Type B pancreatic cell (in vitro differentiated cells): ENCODE results near the gene CDK5RAP3. TPM values are rescaled to one million over a fixed set of nuclear protein-coding genes. Genes with fewer than 3 reads are reported as not detected.
"Not testable (repeated sequence)": the region's sequence is repeated elsewhere in the genome, so short reads cannot be mapped to it uniquely, and the experiment has no call there.

Source experiments
- DNase-seq: peaks from one replicate; pipeline ENCODE4 v3.0.0; 2021; ENCODE audit warnings: mixed read lengths; ENCODE audit not compliant: unreplicated experiment; ENCODE audit errors: extremely low spot score
- H3K27ac Mint-ChIP-seq: 2 replicates; pipeline ENCODE4 v1.8.0; 2021; ENCODE audit warnings: mild to moderate bottlenecking, mixed read lengths
- H3K27me3 Mint-ChIP-seq: 2 replicates; pipeline ENCODE4 v1.8.0; 2021; ENCODE audit warnings: mixed read lengths
- H3K36me3 Mint-ChIP-seq: 2 replicates; pipeline ENCODE4 v1.8.0; 2021; ENCODE audit warnings: mixed read lengths
- H3K4me1 Mint-ChIP-seq: one replicate; pipeline ENCODE4 v1.8.0; 2021; ENCODE audit warnings: mixed read lengths; ENCODE audit not compliant: unreplicated experiment
- H3K4me3 Mint-ChIP-seq: 2 replicates; pipeline ENCODE4 v1.8.0; 2021; ENCODE audit warnings: mild to moderate bottlenecking, mixed read lengths
- H3K9me3 Mint-ChIP-seq: 2 replicates; pipeline ENCODE4 v1.8.0; 2021; ENCODE audit warnings: mixed read lengths
- total RNA-seq: library from RNA; stranded (reverse); gene quantifications from 2 replicates; pipeline ENCODE4 v1.2.1, GENCODE V29; 2021; ENCODE audit warnings: low replicate concordance
- TF ChIP-seq, protein P1 (sequence below): fragments of 200-600 bp; sonication (generic); conservative IDR thresholded peaks from 2 replicates; pipeline ENCODE4 v1.5.0; 2021; ENCODE audit warnings: antibody characterized with exemption, mild to moderate bottlenecking

The CDK5RAP3 gene
- total RNA-seq, 1 donor from 2014 or later = 217 TPM

DNA sequence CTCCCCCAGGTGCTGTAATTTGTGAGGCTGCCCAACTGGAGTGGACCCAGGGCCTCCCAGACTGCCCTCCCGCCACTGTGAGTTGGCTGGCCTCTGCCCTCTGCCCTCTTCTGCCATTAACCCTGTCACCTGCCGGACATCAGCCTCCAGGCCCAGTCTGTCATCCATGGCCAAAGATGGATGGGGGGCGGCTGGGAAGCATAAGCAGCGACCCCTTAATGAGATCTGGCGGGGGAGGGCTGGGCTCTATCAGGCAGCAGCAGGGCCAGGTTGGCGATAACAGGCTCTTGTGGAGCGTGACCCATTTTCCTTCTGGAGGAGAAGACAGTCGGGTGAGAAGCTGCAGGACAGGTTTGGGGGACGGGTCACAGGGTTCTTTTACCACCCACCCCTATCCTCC lies 25.3 kb downstream of the CDK5RAP3 start:
- Mint-ChIP-seq H3K4me3 (no peak overlapping the region), H3K9me3 (no peaks in the 10 kb centered on the region), H3K27me3 (peaks cover 28% of the 10 kb centered on the region), H3K36me3 (no peaks in the 10 kb centered on the region), H3K4me1 (peaks cover 32% of the 10 kb centered on the region), H3K27ac (no peak overlapping the region)
- TF ChIP-seq, protein P1, sequence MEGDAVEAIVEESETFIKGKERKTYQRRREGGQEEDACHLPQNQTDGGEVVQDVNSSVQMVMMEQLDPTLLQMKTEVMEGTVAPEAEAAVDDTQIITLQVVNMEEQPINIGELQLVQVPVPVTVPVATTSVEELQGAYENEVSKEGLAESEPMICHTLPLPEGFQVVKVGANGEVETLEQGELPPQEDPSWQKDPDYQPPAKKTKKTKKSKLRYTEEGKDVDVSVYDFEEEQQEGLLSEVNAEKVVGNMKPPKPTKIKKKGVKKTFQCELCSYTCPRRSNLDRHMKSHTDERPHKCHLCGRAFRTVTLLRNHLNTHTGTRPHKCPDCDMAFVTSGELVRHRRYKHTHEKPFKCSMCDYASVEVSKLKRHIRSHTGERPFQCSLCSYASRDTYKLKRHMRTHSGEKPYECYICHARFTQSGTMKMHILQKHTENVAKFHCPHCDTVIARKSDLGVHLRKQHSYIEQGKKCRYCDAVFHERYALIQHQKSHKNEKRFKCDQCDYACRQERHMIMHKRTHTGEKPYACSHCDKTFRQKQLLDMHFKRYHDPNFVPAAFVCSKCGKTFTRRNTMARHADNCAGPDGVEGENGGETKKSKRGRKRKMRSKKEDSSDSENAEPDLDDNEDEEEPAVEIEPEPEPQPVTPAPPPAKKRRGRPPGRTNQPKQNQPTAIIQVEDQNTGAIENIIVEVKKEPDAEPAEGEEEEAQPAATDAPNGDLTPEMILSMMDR = no peak
- no peak for DNase-seq

DNA sequence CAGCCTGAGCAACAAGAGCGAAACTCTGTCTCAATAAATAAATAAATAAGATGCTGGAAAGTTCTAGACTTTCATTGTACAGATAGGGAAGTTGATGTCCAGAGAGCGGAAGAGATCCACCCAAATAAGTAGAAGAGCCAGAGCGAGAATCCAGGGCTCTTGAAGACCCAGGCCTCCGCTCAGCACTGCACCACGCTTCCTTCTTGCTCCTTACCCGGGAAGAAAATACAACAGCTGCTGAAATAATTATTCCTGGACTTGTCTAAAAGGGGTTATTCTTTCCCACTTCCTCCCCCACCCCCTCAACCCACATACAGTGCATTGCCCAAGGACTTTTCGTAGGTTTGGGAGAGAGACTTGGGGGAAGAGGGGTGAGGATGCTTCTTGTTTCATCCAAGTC lies 26.7 kb downstream of the CDK5RAP3 start:
- no peak for DNase-seq
- H3K27me3 Mint-ChIP-seq = peaks cover 28% of the 10 kb centered on the region
- peaks cover 35% of the 10 kb centered on the region for H3K4me1 Mint-ChIP-seq
- TF ChIP-seq, protein P1 = no peak
- H3K4me3 Mint-ChIP-seq = no peak overlapping the region
- H3K27ac Mint-ChIP-seq = no peak overlapping the region
- no peaks in the 10 kb centered on the region for H3K36me3 Mint-ChIP-seq
- H3K9me3 Mint-ChIP-seq = no peaks in the 10 kb centered on the region

DNA sequence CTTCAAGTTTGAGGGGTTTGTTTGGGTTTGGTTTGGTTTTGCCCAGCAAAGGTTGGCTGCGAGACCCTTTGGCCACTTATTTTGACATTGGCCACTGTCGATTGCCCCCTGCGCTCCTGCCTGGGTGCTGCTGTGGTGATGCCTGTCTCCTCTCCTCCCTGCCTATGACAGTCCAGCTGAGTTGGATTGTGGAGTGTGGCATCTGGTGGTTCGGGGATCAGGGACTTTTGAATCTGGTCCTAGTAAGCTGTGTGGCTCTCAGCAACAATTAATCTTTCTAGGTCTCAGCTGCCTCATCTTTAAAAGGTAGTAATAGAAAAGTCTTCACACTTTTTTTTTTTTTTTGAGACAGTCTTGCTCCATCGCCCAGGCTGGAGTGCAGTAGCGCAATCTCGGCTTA lies 27.1 kb downstream of the CDK5RAP3 start:
- Mint-ChIP-seq H3K27ac (no peak overlapping the region), H3K27me3 (peaks cover 28% of the 10 kb centered on the region), H3K4me1 (peaks cover 36% of the 10 kb centered on the region), H3K4me3 (no peak overlapping the region), H3K36me3 (no peaks in the 10 kb centered on the region), H3K9me3 (no peaks in the 10 kb centered on the region)
- no peak for DNase-seq
- TF ChIP-seq, protein P1 = no peak

DNA sequence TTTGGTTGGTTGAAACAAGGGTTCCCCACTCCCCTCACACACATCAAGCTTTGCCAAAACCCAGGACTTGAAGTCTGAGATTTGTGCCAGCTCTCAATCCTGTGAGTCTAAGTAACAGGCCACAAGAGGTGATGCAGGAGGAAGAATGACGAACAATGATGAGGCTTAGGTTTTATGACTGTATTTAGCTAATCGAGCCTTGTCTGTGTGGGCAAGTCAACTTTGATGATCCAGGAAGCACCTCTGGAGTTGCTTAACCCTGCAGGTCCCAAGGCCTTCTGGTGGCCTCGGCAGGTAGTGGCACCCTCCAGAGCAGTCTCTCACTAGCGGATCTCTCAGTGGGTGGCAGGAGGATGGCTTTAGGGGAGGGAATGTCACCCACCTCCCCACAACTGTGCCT lies 28.7 kb downstream of the CDK5RAP3 start:
- TF ChIP-seq, protein P1 = no peak
- Mint-ChIP-seq H3K9me3 (no peaks in the 10 kb centered on the region), H3K36me3 (no peaks in the 10 kb centered on the region), H3K4me1 (peaks cover 45% of the 10 kb centered on the region), H3K4me3 (no peak overlapping the region), H3K27me3 (peaks cover 23% of the 10 kb centered on the region), H3K27ac (no peak overlapping the region)
- no peak for DNase-seq

DNA sequence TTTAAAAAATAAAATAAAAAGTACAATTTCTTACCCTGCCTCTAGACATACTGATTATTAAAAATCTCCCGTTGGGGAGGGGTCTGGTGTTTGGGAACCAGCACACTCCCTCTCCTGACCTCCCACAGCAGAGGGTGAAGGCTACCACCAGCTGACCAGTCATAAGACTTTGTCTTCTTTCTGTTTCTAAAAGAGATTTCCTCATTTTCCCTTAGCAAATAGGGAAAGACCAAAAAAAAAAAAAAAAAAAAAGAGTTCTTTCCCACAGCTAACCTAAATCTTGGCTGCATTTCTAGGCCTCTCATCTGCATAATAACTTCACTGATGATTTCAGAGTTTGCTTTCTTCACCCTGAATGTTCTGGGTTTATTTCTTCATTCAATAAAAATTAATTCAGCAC lies 30.3 kb downstream of the CDK5RAP3 start:
- no peak for DNase-seq
- TF ChIP-seq, protein P1 = no peak
- H3K36me3 Mint-ChIP-seq = no peaks in the 10 kb centered on the region
- peaks cover 48% of the 10 kb centered on the region for H3K4me1 Mint-ChIP-seq
- no peak overlapping the region for H3K27ac Mint-ChIP-seq
- H3K9me3 Mint-ChIP-seq = no peaks in the 10 kb centered on the region
- peaks cover 15% of the 10 kb centered on the region for H3K27me3 Mint-ChIP-seq
- H3K4me3 Mint-ChIP-seq = no peak overlapping the region

DNA sequence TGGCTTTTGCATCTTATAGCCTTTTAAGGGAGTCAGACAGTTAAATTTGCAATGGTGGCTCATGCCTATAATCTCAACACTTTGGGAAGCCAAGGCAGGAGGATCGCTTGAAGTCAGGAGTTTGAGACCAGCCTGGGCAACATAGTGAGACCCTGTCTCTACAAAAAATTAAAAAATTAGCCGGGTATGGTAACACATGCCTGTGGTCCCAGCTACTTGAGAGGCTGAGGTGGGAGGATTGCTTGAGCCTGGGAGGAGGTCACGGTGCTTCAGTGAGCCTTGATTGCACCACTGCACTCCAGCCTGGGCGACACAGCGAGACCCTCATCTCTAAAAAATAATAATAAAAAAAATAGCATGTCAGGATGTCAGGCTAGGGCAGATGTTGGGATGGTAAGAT lies 30.7 kb downstream of the CDK5RAP3 start:
- Mint-ChIP-seq H3K27me3 (peaks cover 13% of the 10 kb centered on the region), H3K4me1 (peaks cover 45% of the 10 kb centered on the region)
- not testable (repeated sequence) for H3K36me3 Mint-ChIP-seq, H3K9me3 Mint-ChIP-seq, DNase-seq, H3K4me3 Mint-ChIP-seq, H3K27ac Mint-ChIP-seq
